AG04449 (cell line): ENCODE data around the gene APBB1.
"Not testable (repeated sequence)": the region's sequence is repeated elsewhere in the genome, so short reads cannot be mapped to it uniquely, and the experiment has no call there.

Experiments used
- CTCF ChIA-PET: fragments of 350-600 bp; formaldehyde crosslinking; extraction: SDS; loops from one replicate; lab custom pipeline; 2021; ENCODE audit warnings: antibody characterized with exemption; lab: Yijun Ruan, JAX
- POLR2A ChIA-PET: fragments of 400-600, 350-600 bp; formaldehyde crosslinking; extraction: SDS; loops from one replicate; lab custom pipeline; 2020; ENCODE audit warnings: antibody characterized with exemption, inconsistent platforms; lab: Yijun Ruan, JAX
- DNase-seq: peaks from one replicate; pipeline ENCODE4 v3.0.0-alpha.2; 2010; ENCODE audit warnings: low read depth, low spot score
- H3K4me3 ChIP-seq: 2 replicates; pipeline ENCODE4 v1.5.1; 2011; ENCODE audit warnings: low read depth, mild to moderate bottlenecking, control low read depth, low read length
- CTCF ChIP-seq: IDR thresholded peaks from one replicate; pipeline ENCODE4 v1.5.1; 2011; ENCODE audit warnings: mild to moderate bottlenecking, moderate library complexity, low read length, control low read depth, inconsistent platforms; ENCODE audit not compliant: insufficient read depth; ENCODE audit errors: missing control alignments

The APBB1 gene

DNA sequence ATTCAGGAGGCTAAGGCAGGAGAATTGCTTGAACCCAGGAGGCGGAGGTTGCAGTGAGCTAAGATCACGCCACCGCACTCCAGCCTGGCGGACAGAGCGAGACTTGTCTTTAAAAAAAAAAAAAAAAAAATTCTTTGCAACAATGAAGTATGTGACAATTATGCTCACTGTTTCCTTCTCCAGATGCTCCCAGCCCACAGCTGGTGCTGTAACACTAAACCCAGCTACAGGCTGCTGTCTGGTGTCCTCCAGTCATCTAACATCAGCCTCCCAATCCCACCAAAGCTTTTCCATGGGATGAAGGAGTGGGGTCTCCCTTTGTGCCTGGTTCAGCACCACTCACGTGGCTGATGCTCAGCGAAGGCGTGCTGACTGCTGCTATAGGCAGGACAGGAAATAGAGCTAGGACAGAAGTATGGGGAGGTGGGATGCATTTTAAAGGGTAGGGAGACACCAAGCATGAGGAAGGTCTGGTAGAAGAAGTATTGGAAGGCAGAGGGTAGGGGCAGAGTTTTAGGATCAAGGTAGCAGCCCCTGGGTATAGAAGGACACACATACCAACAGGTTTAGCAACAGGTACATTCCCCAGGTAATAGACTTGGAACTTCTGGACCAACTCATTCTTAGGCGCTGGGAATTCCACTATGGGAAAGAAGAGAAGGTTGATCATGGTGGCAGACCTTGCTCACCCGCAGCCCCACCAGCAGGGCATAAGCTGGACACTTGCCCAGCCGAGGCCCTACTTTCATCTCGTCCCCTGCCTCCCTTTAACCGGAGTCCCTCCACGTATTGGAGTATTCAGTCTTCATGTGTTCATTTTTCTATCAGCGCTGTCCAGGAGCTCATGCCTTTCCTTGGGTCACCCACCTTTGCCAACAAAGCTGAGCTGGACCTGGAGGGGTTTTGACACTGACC is 18.2 kb downstream of the APBB1 start:
- H3K4me3 ChIP-seq: no peak overlapping the region
- CTCF ChIA-PET: interaction anchor here (1.0 to 2.6 kb wide), 6 partner anchors 10 to 48 kb away, joined by 3 to 14 read pairs (median 4); no protein-coding TSS in a partner anchor
- POLR2A ChIA-PET: interaction anchor here (1.0 kb wide), 1 partner anchor 11 kb away, joined by 3 read pairs; the partner anchor contains the start of gene SMPD1
- no peak for TF ChIP-seq CTCF
- DNase-seq: no peak

DNA sequence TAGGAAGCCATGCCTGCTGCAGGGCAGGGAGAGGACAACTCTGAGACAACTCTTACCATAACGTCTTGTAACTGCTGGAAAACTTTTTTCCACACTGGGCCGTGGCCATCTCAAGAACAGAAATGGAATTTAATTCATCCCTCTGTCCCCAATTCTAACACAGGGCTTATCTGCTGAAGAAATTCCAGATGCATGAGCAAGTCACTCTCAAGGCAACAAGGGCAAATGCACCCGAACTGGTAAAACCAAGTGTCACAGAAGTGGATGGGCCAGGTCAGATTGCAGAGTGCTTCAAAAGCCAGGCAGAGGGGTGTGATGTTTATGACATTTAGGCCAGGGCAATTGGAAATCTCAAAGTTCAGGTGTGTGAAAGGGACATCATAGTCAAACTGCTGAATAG is 21.3 kb downstream of the APBB1 start:
- no peak overlapping the region for H3K4me3 ChIP-seq
- ChIA-PET CTCF (interaction anchor here (1.1 to 2.6 kb wide), 2 partner anchors 19 to 44 kb away, joined by 3 to 14 read pairs; no protein-coding TSS in a partner anchor), POLR2A (no interaction called here)
- no peak for TF ChIP-seq CTCF
- DNase-seq: no peak

- ChIA-PET CTCF (interaction anchor here (1.1 kb wide), 1 partner anchor 44 kb away, joined by 3 read pairs; no protein-coding TSS in a partner anchor), POLR2A (no interaction called here)
- no peak overlapping the region for H3K4me3 ChIP-seq
- no peak for TF ChIP-seq CTCF
- no peak for DNase-seq
Measured at GRCh38 chr11:6397156-6397555, 21.7 kb downstream of the APBB1 start.

DNA sequence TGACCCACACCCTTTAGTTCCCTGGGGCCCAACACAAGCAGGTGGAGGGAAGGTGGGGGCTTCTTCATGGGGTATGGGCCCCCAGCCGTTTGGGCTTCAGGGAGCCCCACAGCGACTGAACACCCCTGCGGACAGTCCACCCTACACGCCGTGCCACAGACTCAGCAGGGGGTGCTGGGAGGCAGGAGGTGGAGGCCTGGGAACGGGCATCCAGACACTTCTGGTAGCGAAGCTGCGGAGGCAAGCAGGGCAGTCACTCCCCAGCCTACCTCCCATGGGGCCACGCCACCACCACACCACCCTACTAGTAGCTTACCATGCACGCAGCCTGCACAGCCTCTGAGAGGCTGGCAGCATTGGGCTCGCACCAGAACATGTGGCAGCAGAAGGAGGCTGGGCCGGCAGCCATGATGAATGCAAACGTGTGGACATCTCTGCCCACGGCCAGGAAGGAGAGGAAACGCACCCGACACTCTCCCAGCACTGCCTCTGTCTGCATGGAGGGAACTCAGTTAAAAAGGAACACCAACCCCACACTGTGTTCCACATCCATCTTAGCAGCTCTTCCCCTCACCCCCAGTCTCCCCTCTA is 23.3 kb downstream of the APBB1 start:
- no peak for DNase-seq
- H3K4me3 ChIP-seq: no peak overlapping the region
- CTCF ChIA-PET: interaction anchor here (9.7 kb wide), 1 partner anchor 16 kb away, joined by 105 read pairs; no protein-coding TSS in a partner anchor
- TF ChIP-seq CTCF: no peak
- POLR2A ChIA-PET: no interaction called here

DNA sequence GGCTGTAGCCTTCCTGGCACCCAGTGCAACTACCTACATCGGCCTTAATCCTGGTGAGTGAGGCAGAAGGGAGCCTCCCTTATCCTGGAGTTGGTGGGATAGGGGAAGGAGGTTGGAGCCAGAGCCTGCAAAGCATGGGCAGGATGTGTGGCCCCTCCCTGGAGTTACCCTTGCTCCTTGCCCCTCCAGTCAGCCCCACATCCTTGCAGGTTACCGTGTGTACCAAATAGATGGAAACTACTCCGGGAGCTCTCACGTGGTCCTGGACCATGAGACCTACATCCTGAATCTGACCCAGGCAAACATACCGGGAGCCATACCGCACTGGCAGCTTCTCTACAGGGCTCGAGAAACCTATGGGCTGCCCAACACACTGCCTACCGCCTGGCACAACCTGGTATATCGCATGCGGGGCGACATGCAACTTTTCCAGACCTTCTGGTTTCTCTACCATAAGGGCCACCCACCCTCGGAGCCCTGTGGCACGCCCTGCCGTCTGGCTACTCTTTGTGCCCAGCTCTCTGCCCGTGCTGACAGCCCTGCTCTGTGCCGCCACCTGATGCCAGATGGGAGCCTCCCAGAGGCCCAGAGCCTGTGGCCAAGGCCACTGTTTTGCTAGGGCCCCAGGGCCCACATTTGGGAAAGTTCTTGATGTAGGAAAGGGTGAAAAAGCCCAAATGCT is 24.8 kb downstream of the APBB1 start:
- H3K4me3 ChIP-seq: no peak overlapping the region
- no peak for TF ChIP-seq CTCF
- CTCF ChIA-PET: interaction anchor here (1.1 to 9.7 kb wide), 3 partner anchors 15 to 50 kb away, joined by 3 to 105 read pairs (median 5); no protein-coding TSS in a partner anchor
- POLR2A ChIA-PET: interaction anchor here (0.5 kb wide), 1 partner anchor 185 kb away, joined by 3 read pairs; no protein-coding TSS in a partner anchor
- no peak for DNase-seq

DNA sequence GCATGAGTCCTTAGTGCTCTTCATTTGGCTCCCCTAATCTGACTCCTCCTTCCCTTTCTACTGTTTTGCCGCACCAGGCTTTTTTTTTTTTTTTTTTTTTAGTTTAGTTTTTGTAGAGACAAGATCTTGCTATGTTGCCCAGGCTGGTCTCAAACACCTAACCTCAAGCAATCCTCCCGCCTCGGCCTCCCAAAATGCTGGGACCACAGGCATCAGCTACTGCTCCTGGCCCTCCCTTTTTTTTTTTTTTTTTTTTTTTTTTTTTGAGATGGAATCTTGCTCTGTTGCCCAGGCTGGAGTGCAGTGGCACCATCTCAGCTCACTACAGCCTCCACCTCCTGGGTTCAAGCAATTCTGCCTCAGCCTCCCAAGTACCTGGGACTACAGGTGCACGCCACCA is 26.6 kb downstream of the APBB1 start:
- CTCF ChIA-PET: interaction anchor here (1.0 to 9.7 kb wide), 3 partner anchors 13 to 47 kb away, joined by 3 to 105 read pairs (median 7); no protein-coding TSS in a partner anchor
- H3K4me3 ChIP-seq, DNase-seq, POLR2A ChIA-PET: not testable (repeated sequence)
